ENCODE measurements around the gene TSPAN18. TPM values are rescaled to one million over a fixed set of nuclear protein-coding genes. Genes with fewer than 3 reads are reported as not detected.

Gene TSPAN18
- total and polyA plus RNA-seq, 3 donors from 2014 or later, result 2.1 to 11.1 (median 5.0) TPM

DNA sequence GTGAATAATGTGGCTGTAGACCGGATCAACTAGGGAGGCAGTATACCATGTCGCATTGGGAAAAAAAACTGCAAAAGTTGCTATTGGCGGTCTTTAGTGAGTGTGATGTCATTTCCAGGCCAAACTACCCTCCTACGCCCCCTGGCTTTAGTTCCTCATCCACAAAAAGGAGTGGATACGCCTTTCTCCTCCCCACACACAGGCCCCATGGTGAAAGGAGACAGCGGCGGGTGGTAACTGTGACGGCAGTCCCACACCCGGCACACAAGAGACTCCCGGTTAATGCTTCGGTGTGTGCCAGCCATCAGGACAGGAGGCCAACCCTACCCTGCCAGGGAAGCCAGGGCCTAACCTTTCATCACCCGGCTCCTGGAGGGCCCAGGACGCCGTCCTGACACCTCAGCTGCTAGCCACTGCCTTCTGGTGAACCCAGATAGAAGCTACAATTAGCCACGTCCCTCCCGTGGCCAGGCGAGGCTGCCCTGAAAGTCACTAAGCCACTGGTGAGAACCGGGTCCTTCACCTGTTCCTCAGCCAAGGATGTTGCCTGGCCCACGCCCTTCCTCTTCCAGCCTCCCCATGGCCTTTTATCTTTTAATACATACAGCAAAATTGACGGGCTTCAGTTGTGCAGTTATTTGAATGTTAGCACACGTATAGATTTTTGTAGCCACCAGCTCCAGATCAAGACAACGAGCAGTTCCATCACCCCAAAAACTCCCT, 213.1 kb downstream of the TSPAN18 start:
- 86 to 88% methylated on average over 21 to 22 of the region's 22 CpGs for WGBS, 2 donors
- H3K36me3 ChIP-seq (ENCODE audit: low read depth, missing control alignments), result no peaks in the 10 kb centered on the region
- TF ChIP-seq POLR2A (IDR thresholded peaks at IDR 0.05), result no peak
- TF ChIP-seq CTCF (IDR thresholded peaks at IDR 0.05), result no peak
- DNase-seq, result no peak
- intact Hi-C loops (cut with DNase I; ENCODE audit: low total_unique reads), result no loop called here
- H3K9me3 ChIP-seq, result no peaks in the 10 kb centered on the region
- no peak overlapping the region for H3K27ac ChIP-seq
- peaks cover 3% of the 10 kb centered on the region for H3K4me1 ChIP-seq
- H3K27me3 ChIP-seq, result no peaks in the 10 kb centered on the region
- no peak overlapping the region for H3K4me3 ChIP-seq

DNA sequence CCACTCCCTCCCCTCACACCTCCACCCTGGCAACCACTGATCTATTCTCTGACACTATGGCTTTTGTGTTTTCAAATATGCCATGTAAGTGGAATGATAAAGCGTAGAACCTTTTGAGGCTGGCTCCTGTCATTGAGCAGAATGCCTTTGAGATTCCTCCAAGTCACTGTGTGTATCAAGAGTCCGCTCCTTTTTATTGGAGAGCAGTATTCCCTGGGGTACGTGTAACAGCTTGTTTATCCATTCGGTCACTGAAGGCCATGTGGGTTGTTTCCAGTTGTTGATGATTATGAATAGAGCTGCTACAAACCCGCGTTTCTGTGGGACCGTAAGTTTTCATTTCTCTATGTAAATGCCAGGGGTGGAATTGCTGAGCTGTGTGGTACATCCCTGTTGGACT, 213.6 kb downstream of the TSPAN18 start:
- Histone ChIP-seq H3K36me3 (ENCODE audit: low read depth, missing control alignments) (no peaks in the 10 kb centered on the region), H3K9me3 (no peaks in the 10 kb centered on the region), H3K27ac (no peak overlapping the region), H3K4me1 (peaks cover 3% of the 10 kb centered on the region), H3K4me3 (no peak overlapping the region), H3K27me3 (no peaks in the 10 kb centered on the region)
- intact Hi-C loops (cut with DNase I; ENCODE audit: low total_unique reads), result no loop called here
- DNase-seq, result no peak
- no peak for TF ChIP-seq POLR2A (IDR thresholded peaks at IDR 0.05)
- TF ChIP-seq CTCF (IDR thresholded peaks at IDR 0.05), result no peak
- 54 to 84% methylated on average over 7 of the region's 7 CpGs for WGBS, 2 donors

DNA sequence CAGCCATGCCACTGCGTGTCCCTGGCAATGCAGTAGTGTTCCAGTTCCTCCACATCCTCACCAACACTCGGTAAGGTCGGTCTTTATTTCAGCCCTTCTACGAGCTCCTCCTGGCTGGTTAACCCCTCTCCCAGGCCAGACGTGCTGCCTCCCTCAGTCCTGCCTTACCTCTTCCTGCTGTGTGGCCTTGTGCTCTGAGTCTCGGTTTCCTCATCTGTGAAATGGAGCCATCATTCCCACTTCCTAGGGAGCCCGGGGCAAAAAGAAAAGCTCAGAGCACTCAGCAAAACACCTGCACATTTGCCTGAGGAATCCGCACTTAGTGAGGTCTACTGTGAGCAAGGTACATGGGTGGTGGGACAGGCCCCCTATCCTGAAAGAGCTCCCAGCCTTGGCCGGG, 214.1 kb downstream of the TSPAN18 start:
- H3K27me3 ChIP-seq, result no peaks in the 10 kb centered on the region
- intact Hi-C loops (cut with DNase I; ENCODE audit: low total_unique reads), result no loop called here
- DNase-seq, result no peak
- H3K4me3 ChIP-seq, result no peak overlapping the region
- H3K9me3 ChIP-seq, result no peaks in the 10 kb centered on the region
- 87 to 90% methylated on average over 9 of the region's 9 CpGs for WGBS, 2 donors
- TF ChIP-seq POLR2A (IDR thresholded peaks at IDR 0.05) (no peak), CTCF (IDR thresholded peaks at IDR 0.05) (no peak)
- H3K36me3 ChIP-seq (ENCODE audit: low read depth, missing control alignments), result no peaks in the 10 kb centered on the region
- H3K27ac ChIP-seq, result no peak overlapping the region
- H3K4me1 ChIP-seq, result peaks cover 3% of the 10 kb centered on the region

- no peaks in the 10 kb centered on the region for H3K27me3 ChIP-seq
- no peak overlapping the region for H3K27ac ChIP-seq
- H3K36me3 ChIP-seq (ENCODE audit: low read depth, missing control alignments), result no peaks in the 10 kb centered on the region
- H3K9me3 ChIP-seq, result no peaks in the 10 kb centered on the region
- H3K4me3 ChIP-seq, result no peak overlapping the region
- TF ChIP-seq CTCF (IDR thresholded peaks at IDR 0.05), result no peak
- TF ChIP-seq POLR2A (IDR thresholded peaks at IDR 0.05), result no peak
- 75 to 78% methylated on average over 11 to 12 of the region's 12 CpGs for WGBS, 2 donors
- DNase-seq, result no peak
- intact Hi-C loops (cut with DNase I; ENCODE audit: low total_unique reads), result no loop called here
- peaks cover 3% of the 10 kb centered on the region for H3K4me1 ChIP-seq
Measured at GRCh38 chr11:44941259-44942021, 214.7 kb downstream of the TSPAN18 start.
